ENCODE measurements around the gene CXCL13.
"Not testable (repeated sequence)": the region's sequence is repeated elsewhere in the genome, so short reads cannot be mapped to it uniquely, and the experiment has no call there.

Gene CXCL13

DNA sequence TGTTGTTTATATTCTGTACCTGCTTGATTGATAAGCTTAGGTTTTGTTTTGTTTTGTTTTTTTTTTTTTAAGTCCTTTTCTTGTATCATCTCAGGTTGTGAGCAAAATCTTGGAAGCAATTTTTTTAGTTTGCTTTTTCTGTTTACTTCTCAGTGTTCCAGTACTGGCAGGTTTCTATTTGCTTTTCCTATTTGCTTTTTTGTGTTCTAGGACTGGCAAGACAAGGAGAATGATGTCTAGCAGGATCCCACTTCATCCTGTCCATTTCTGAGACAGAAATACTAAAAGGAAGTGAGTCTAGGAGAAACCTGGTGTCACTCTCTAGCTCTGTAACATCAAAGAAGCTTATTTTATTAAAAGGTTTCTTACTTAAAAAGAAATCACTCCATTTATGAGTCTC is 15.6 kb downstream of the CXCL13 start:
- Mint-ChIP-seq H3K4me1 (peaks cover 2% of the 10 kb centered on the region), H3K4me3 (no peak overlapping the region), H3K36me3 (no peaks in the 10 kb centered on the region), H3K27ac (no peak overlapping the region), H3K27me3 (peaks cover 9% of the 10 kb centered on the region), H3K9me3 (no peaks in the 10 kb centered on the region)
- no peak for DNase-seq
- CTCF ChIA-PET, result interaction anchor here (1.1 to 10.8 kb wide), 4 partner anchors 8 to 156 kb away, joined by 4 to 117 read pairs (median 64); no protein-coding TSS in a partner anchor

DNA sequence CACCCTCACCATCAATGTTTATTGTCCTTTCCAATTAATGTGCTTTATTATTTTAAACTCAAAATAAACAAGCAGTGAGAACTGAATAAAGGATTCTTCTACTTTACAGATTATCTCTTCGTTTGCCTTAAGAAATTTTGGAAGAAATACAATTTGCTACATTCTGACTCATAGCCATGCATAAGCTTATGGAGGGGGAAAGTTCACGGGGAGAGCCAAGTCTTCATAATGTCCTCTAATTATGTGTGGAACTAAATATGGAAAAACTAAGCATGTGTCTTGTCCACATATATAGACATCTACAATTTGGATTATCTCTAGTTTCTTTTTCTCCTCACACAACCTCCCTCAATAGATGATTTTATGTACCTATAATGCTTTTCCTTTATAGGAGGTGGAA is 17.5 kb downstream of the CXCL13 start:
- H3K4me1 Mint-ChIP-seq, result peaks cover 2% of the 10 kb centered on the region
- no peaks in the 10 kb centered on the region for H3K9me3 Mint-ChIP-seq
- CTCF ChIA-PET, result no interaction called here

DNA sequence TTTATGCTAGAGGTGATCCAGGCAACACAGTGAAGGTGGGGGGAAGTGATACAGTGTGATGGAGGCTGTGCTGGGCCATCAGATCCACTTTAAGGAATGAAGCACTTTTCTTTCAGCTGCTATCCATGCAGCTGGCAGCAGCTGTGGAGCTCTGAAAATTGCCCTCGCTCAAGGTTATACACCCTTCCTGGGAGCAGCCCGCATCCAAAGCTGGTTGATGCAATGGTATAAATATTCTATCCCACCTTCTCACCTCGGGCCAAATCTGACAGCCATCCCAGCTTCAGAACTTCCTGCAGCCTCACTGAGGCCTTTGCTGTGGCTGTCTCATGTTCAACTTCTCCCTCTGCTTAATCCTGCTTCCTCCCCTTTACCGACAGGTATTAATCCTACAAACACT is 18.6 kb downstream of the CXCL13 start:
- H3K27ac Mint-ChIP-seq, result no peak overlapping the region
- CTCF ChIA-PET, result interaction anchor here (1.0 kb wide), 1 partner anchor 23 kb away, joined by 3 read pairs; no protein-coding TSS in a partner anchor
- H3K9me3 Mint-ChIP-seq, result no peaks in the 10 kb centered on the region
- no peaks in the 10 kb centered on the region for H3K4me1 Mint-ChIP-seq
- no peak for DNase-seq
- no peaks in the 10 kb centered on the region for H3K36me3 Mint-ChIP-seq
- peaks cover 3% of the 10 kb centered on the region for H3K27me3 Mint-ChIP-seq
- no peak overlapping the region for H3K4me3 Mint-ChIP-seq

More for the DNA sequence above, 17.5 kb downstream of the CXCL13 start:
- H3K27me3 Mint-ChIP-seq, result peaks cover 9% of the 10 kb centered on the region
- no peaks in the 10 kb centered on the region for H3K36me3 Mint-ChIP-seq
- H3K4me3 Mint-ChIP-seq, result no peak overlapping the region
- DNase-seq, result no peak
- H3K27ac Mint-ChIP-seq, result no peak overlapping the region

DNA sequence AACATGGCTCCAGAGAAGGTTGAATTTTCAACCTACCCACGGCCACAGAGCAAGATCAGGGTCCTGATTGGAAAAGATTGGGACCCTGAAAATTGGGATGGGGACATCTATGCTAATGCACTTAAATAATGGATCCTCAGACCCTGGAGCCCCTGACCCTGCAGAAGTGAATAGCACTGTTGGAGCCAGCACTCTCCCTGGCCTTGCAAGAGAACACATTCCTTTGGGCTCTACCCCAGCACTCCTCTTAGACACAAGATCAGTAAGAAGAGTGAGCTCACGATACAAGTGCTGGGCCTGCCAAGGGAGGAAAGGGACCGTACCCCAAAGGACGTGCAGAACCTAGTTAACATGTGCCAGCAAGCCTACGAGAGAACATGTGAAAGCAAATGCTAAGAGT is 19.9 kb downstream of the CXCL13 start:
- no peak overlapping the region for H3K4me3 Mint-ChIP-seq
- H3K4me1 Mint-ChIP-seq, result peaks cover 9% of the 10 kb centered on the region
- no peak overlapping the region for H3K27ac Mint-ChIP-seq
- H3K27me3 Mint-ChIP-seq, result peaks cover 3% of the 10 kb centered on the region
- no peak for DNase-seq
- H3K9me3 Mint-ChIP-seq, result no peaks in the 10 kb centered on the region
- no peaks in the 10 kb centered on the region for H3K36me3 Mint-ChIP-seq
- CTCF ChIA-PET, result no interaction called here

DNA sequence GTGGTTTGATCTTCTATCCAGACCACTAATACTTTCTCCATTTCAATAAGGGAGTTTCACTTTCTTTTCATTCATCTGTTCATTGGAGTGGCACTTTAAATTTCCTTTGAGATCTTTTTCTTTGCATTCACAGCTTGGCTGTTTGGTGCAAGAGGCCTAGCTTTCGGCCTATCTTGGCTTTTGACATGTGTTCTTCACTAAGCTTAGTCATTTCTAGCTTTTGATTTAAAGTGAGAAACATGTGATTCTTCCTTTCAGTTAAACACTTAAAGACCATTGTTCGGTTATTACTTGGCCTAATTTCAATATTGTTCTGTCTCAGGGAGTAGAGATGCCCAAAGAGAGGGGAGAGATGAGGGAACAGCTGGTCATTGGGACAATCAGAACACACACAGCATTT is 24.3 kb downstream of the CXCL13 start:
- no peaks in the 10 kb centered on the region for H3K36me3 Mint-ChIP-seq
- H3K9me3 Mint-ChIP-seq, result peaks cover under 1% of the 10 kb centered on the region
- CTCF ChIA-PET, result interaction anchor here (1.0 to 3.7 kb wide), 5 partner anchors 10 to 240 kb away, joined by 3 to 29 read pairs (median 4); no protein-coding TSS in a partner anchor
- no peak overlapping the region for H3K4me3 Mint-ChIP-seq
- no peak for DNase-seq
- peaks cover 13% of the 10 kb centered on the region for H3K4me1 Mint-ChIP-seq
- H3K27ac Mint-ChIP-seq, result no peak overlapping the region
- no peaks in the 10 kb centered on the region for H3K27me3 Mint-ChIP-seq

DNA sequence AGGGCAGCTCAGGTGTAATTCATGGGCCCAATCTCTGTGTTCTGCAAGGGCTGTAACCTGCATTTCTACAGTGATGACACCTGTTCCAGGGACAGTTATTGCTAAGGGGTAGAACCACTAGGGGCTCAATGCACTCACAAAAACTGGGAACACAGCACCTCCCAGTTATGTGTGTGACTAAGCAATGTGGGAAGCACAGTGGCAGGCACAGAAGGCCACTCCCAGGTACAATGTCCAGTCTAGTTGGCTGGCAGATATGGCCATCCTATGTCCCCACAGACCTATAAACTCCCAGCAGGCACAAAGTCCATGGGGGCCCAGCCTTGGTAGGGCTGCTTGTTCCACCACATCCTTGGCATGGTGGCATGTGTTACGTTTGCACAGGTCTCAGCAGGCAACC is 25.7 kb downstream of the CXCL13 start:
- Mint-ChIP-seq H3K27me3 (no peaks in the 10 kb centered on the region), H3K9me3 (peaks cover 2% of the 10 kb centered on the region), H3K4me3 (no peak overlapping the region), H3K36me3 (no peaks in the 10 kb centered on the region), H3K27ac (no peak overlapping the region), H3K4me1 (peaks cover 13% of the 10 kb centered on the region)
- CTCF ChIA-PET, result interaction anchor here (3.7 kb wide), 1 partner anchor 11 kb away, joined by 29 read pairs; no protein-coding TSS in a partner anchor
- DNase-seq, result no peak

DNA sequence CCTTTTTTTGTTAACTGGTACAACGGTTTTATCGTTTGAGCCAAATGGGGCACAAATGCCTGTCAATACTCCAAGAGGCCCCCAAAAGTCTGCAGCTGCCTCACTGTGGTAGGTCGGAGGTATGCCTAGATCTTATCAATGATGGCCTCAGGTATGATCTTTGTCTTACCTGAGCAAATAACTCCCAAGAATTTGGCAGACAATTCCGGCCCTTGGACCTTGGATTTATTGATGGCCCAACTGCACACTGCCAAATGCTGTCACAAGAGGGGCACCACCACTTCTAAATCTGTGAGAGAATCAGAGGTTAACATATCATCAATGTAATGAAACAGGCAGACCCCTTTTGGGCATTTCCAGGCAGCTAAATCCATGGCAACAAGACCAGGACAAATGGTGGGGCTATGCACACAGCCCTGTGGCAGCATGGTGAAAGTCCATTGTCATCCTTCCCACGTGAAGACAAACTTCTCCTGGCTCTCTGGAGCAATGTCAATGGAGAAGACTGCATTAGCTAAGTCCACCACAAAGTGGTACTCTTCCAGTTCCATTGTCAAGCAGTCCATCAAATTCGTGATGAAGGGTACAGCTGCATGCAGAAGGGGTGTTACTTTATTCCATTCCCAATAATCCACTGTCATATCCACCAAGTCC is 28.6 kb downstream of the CXCL13 start:
- no peak for DNase-seq
- Mint-ChIP-seq H3K27me3 (peaks cover 7% of the 10 kb centered on the region), H3K36me3 (peaks cover 4% of the 10 kb centered on the region), H3K27ac (no peak overlapping the region), H3K4me3 (no peak overlapping the region), H3K9me3 (peaks cover 13% of the 10 kb centered on the region), H3K4me1 (peaks cover 17% of the 10 kb centered on the region)
- CTCF ChIA-PET, result no interaction called here

DNA sequence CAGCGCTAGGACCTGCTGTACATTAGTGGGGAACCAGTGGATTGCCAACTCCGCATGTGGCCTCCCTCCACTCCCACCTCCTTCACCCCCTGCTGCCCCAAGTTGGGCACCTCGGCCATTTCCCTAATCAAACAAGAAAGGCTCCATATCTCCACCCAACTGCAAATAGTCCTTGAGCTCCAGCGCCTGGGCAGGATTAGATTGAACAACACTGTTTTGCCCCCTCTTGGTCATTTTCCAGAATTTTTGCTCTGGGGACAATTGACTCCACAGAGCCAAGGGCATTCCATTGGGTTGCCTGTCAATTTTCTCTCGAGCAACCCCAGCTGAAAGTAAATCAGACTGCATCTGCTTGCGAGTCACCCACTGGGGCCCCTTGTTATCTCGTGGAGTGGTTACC is 29.6 kb downstream of the CXCL13 start:
- Mint-ChIP-seq H3K27me3 (peaks cover 7% of the 10 kb centered on the region), H3K27ac (no peak overlapping the region), H3K36me3 (peaks cover 4% of the 10 kb centered on the region), H3K9me3 (peaks cover 13% of the 10 kb centered on the region), H3K4me1 (peaks cover 9% of the 10 kb centered on the region), H3K4me3 (no peak overlapping the region)
- CTCF ChIA-PET, result no interaction called here
- no peak for DNase-seq

DNA sequence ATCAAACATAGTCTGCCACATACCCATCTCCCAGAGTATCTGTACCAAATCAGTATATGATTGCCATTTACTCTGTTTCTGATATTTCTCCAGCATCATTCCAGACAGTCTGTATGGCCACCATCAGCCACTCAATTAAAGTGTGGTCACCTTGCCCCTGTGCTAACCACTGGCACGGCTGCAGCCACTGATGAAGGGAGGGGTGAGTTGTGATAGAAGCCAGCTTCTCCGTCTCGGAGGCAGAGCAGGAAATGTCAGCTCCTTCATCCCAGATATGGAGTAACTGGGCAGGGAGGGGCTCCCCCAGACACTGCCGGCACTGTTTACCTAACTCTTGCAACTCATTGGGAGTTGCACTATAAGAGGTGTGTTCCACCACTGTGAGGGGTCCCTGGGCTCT is 30.3 kb downstream of the CXCL13 start:
- CTCF ChIA-PET, result no interaction called here
- Mint-ChIP-seq H3K27ac (no peak overlapping the region), H3K36me3 (peaks cover 4% of the 10 kb centered on the region), H3K4me3 (no peak overlapping the region), H3K9me3 (peaks cover 13% of the 10 kb centered on the region), H3K4me1 (peaks cover 4% of the 10 kb centered on the region), H3K27me3 (peaks cover 7% of the 10 kb centered on the region)
- DNase-seq, result no peak

DNA sequence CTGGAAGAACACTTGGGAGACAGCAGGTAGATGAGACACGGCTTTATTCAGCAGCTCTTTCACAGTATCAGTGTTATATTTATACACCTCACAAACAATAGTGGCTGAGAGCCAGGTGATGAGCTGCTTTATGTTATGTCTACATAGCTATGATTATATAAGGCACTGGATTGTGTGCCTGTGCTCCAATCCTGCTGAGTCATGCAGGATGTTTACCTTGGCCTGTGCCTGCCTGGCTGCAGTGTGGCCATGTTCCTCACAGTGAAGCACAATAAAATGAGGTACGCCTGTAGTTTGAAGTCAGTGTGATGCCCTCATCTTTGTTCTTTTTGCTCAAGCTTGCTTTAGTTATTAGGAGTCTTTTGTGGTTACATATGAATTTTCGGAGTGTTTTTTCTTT is 31.3 kb downstream of the CXCL13 start:
- H3K4me1 Mint-ChIP-seq, result peaks cover 4% of the 10 kb centered on the region
- no peak for DNase-seq
- no peak overlapping the region for H3K27ac Mint-ChIP-seq
- no peak overlapping the region for H3K4me3 Mint-ChIP-seq
- peaks cover 13% of the 10 kb centered on the region for H3K9me3 Mint-ChIP-seq
- CTCF ChIA-PET, result no interaction called here
- peaks cover 4% of the 10 kb centered on the region for H3K36me3 Mint-ChIP-seq
- peaks cover 8% of the 10 kb centered on the region for H3K27me3 Mint-ChIP-seq

DNA sequence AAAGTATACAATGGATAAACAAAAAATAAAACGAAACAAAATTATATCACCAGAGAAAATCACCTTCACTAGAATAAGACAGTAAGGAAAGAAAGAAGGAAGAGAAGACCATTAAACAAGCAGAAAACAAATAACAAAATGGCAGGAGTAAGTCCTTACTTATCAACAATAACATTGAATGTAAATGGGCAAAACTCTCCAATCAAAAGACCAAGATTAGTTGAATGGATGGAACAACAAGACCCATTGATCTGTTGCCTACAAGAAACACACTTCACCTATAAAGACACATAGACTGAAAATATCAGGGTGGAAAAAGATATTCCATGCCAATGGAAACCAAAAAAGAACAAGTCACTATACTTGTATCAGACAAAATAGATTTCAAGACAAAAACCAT is 38.4 kb downstream of the CXCL13 start:
- CTCF ChIA-PET, H3K4me1 Mint-ChIP-seq, H3K4me3 Mint-ChIP-seq, H3K36me3 Mint-ChIP-seq, H3K27me3 Mint-ChIP-seq, H3K27ac Mint-ChIP-seq, DNase-seq: not testable (repeated sequence)
- H3K9me3 Mint-ChIP-seq, result peaks cover 12% of the 10 kb centered on the region

DNA sequence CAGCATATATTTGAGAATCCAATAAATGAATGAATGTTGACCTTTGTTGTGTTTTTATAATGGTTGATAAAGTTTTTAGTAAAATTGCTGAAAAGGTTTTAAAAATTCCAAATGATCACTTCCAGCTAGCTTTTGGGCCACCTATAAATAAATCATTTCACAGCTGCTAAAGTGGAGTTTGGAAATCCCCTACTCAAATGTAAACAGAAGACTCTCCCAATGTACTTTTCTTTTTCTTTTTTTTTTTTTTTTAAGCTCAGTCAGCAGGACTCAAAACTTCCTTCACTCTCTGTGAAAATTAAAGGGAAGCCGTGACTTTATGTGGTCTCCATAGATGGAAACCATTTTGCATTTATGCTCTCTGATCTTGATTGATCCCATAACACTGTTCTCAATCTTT is 45.2 kb downstream of the CXCL13 start:
- peaks cover 16% of the 10 kb centered on the region for H3K27me3 Mint-ChIP-seq
- CTCF ChIA-PET, result interaction anchor here (1.3 kb wide), 1 partner anchor 50 kb away, joined by 3 read pairs; no protein-coding TSS in a partner anchor
- DNase-seq, result no peak
- no peaks in the 10 kb centered on the region for H3K36me3 Mint-ChIP-seq
- H3K9me3 Mint-ChIP-seq, result peaks cover 7% of the 10 kb centered on the region
- H3K27ac Mint-ChIP-seq, result no peak overlapping the region
- H3K4me3 Mint-ChIP-seq, result no peak overlapping the region
- H3K4me1 Mint-ChIP-seq, result no peaks in the 10 kb centered on the region

DNA sequence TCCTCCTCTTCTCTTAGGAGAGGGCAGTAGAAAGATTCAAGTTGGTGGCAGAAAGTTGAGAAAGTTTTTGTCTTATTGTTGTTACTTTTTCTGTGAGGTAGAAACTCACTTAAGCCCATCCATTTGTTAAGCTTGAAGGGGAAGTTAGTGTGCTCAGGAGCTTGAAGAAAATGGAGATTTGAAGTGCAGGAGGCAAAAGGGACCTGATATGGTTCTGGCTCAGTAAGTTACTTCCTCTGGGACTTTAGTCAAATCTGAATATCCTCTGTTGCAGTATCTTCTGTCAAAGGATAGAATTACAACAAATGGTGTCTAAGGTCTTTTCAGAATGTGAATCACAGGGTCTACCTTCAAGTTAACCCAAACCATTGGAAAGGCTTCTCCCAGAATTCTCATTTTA is 46.2 kb downstream of the CXCL13 start:
- Mint-ChIP-seq H3K4me1 (no peaks in the 10 kb centered on the region), H3K27me3 (peaks cover 16% of the 10 kb centered on the region), H3K4me3 (no peak overlapping the region), H3K27ac (no peak overlapping the region), H3K36me3 (no peaks in the 10 kb centered on the region), H3K9me3 (peaks cover 5% of the 10 kb centered on the region)
- DNase-seq, result no peak
- CTCF ChIA-PET, result interaction anchor here (1.3 kb wide), 1 partner anchor 51 kb away, joined by 3 read pairs; no protein-coding TSS in a partner anchor

DNA sequence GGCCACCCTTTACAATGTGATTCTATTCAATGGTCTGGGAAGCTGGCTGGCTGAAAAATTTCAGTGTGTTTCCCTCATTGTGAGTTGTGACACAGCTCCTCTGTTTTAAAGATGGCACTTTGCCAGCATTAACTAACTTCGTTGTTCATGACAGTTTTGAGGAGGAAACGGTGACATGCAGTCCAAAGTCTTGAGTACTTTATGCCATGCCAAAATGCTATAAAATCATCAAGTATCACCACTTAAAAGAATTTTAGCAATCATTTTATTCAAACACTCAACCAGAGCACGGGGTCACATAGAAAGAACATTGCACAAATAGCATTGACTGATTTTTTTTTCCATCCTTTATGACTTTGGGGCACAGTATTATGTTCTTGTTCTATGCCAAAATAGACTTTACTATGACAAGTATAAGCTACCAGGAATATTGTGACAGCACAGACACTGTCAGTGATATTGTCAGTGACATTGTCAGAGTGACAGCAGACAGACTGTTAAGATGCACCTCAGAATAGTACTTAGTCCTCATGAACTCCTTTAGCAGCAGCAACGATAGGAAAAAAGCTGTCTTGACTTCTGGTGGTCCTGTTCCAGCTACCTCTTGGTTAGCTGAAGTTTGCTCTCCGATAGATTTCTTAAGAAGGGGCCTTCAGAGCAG is 46.7 kb downstream of the CXCL13 start:
- Mint-ChIP-seq H3K4me3 (no peak overlapping the region), H3K36me3 (no peaks in the 10 kb centered on the region), H3K27me3 (peaks cover 16% of the 10 kb centered on the region), H3K9me3 (peaks cover 7% of the 10 kb centered on the region), H3K27ac (no peak overlapping the region), H3K4me1 (no peaks in the 10 kb centered on the region)
- CTCF ChIA-PET, result no interaction called here
- DNase-seq, result no peak

DNA sequence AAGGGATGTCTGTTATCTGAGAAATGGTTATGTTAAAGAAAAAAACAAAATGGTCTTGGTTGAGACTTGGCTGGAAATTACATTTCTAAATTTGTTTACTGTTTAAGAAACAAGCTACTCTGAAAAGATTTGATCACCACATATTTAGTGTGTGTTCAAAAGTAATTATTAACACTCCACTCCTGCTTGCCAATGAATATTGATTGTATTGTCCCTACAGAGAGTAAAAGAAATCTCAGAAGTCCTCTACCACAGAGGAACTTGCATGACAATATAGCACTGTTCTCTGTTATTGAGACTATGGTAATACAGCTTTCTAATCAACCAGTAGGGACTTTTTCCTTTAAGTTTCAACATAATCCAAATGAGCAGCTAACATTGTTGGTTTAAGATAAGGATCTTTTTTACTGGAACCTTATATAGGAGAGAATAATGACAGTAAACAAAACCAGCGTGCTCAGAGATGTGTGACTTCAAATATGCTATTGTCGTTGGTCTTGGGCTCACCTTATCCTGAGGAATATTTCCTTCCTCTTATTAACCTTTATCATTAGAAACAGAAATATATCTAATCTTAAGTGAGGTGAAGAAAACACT is 47.6 kb downstream of the CXCL13 start:
- Mint-ChIP-seq H3K36me3 (no peaks in the 10 kb centered on the region), H3K9me3 (peaks cover 6% of the 10 kb centered on the region), H3K27me3 (peaks cover 16% of the 10 kb centered on the region), H3K27ac (no peak overlapping the region), H3K4me3 (no peak overlapping the region), H3K4me1 (no peaks in the 10 kb centered on the region)
- CTCF ChIA-PET, result no interaction called here
- DNase-seq, result no peak

Data from activated naive CD4-positive, alpha-beta T cell treated with anti-CD3 and anti-CD28 coated beads, Interleukin-2, amount 10 ng/mL, durations not matched to agents 7 days and 5 days (primary cell).